Stomach (tissue), 4 donors: Measurements from ENCODE around the gene PSORS1C1.

ENCODE experiments used
- POLR2AphosphoS5 ChIP-seq, 3 donors: sonication (generic); formaldehyde crosslinking; IDR thresholded peaks; one replicate each; pipeline ENCODE4 v1.6.1; 2016; ENCODE audit warnings: antibody characterized with exemption in 3 of 3
- TF ChIP-seq, protein P1 (sequence below), 7 experiments: fragments of 450-650 bp in 4 of 7; fragments of 200-600 bp in 3 of 7; sonication (generic) in 3 of 7; IDR thresholded peaks; one replicate each; pipeline ENCODE4 v1.5.1; 2016 to 2019; ENCODE audit warnings: antibody characterized with exemption in 7 of 7, control low read depth in 2 of 7, mild to moderate bottlenecking in 1 of 7

DNA sequence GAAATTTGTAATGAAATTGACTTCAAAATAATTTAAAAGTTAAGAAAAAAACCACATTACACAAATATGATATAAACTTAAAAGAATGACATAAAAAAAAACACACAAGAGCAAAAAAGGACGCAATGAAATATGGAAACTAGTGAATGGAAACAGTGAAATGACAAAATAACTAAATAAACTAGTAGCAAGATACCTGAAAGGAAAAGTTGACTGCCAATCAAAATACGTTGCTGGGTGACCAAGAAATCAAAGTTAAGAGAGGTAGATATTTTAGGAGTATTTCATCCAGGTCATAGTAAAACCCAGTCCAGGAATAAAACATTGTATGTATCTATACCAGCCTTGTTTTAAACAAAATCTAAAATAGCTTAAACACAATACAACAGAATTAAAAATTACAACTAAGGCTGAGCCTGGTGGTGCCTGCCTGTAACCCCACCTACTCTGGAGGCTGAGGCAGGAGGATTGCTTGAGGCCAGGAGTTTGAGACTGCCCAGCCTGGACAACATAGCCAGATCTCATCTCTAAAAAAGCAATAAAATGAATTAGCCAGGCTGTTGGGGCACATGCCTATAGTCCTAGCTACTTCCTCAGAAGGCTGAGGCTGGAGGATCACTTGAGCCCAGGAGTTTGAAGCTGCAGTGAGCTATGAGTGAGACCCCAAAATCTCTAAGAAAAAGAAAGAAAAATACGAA lies 24.2 kb upstream of the PSORS1C1 start:
- no peak for TF ChIP-seq POLR2AphosphoS5 (IDR thresholded peaks at IDR 0.05)
- TF ChIP-seq, protein P1, sequence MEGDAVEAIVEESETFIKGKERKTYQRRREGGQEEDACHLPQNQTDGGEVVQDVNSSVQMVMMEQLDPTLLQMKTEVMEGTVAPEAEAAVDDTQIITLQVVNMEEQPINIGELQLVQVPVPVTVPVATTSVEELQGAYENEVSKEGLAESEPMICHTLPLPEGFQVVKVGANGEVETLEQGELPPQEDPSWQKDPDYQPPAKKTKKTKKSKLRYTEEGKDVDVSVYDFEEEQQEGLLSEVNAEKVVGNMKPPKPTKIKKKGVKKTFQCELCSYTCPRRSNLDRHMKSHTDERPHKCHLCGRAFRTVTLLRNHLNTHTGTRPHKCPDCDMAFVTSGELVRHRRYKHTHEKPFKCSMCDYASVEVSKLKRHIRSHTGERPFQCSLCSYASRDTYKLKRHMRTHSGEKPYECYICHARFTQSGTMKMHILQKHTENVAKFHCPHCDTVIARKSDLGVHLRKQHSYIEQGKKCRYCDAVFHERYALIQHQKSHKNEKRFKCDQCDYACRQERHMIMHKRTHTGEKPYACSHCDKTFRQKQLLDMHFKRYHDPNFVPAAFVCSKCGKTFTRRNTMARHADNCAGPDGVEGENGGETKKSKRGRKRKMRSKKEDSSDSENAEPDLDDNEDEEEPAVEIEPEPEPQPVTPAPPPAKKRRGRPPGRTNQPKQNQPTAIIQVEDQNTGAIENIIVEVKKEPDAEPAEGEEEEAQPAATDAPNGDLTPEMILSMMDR (IDR thresholded peaks at IDR 0.05), result no peak
